Mucosa of stomach (tissue), 1 donor: ENCODE data around the gene ZCCHC12.

ENCODE experiments used
- H3K27me3 ChIP-seq: one replicate; pipeline ENCODE4 v1.7.0; 2013; ENCODE audit warnings: mild to moderate bottlenecking, low read length; ENCODE audit not compliant: control insufficient read depth, insufficient read depth
- H3K36me3 ChIP-seq: one replicate; pipeline ENCODE4 v1.7.0; 2013; ENCODE audit warnings: low read length; ENCODE audit not compliant: control insufficient read depth, insufficient read depth
- H3K4me1 ChIP-seq: one replicate; pipeline ENCODE4 v1.7.0; 2013; ENCODE audit warnings: mild to moderate bottlenecking, low read length; ENCODE audit not compliant: control insufficient read depth, insufficient read depth
- H3K4me3 ChIP-seq: one replicate; pipeline ENCODE4 v1.7.0; 2013; ENCODE audit warnings: low read length
- H3K9ac ChIP-seq: one replicate; pipeline ENCODE4 v1.7.0; 2013; ENCODE audit warnings: mild to moderate bottlenecking, low read length, moderate library complexity
- H3K9me3 ChIP-seq: one replicate; pipeline ENCODE4 v1.7.0; 2013; ENCODE audit warnings: mild to moderate bottlenecking, low read length, moderate library complexity; ENCODE audit not compliant: control insufficient read depth
- donor health status: Pancreatic carcinoma.

Gene ZCCHC12

GRCh38 chrX:118847676-118848075 is 24.1 kb downstream of the ZCCHC12 start:
- Histone ChIP-seq H3K36me3 (no peaks in the 10 kb centered on the region), H3K9ac (no peak overlapping the region), H3K27me3 (no peaks in the 10 kb centered on the region), H3K4me1 (no peaks in the 10 kb centered on the region), H3K9me3 (no peaks in the 10 kb centered on the region), H3K4me3 (no peak overlapping the region)

- Histone ChIP-seq H3K9ac (no peak overlapping the region), H3K4me1 (no peaks in the 10 kb centered on the region), H3K4me3 (no peak overlapping the region), H3K36me3 (no peaks in the 10 kb centered on the region), H3K9me3 (no peaks in the 10 kb centered on the region), H3K27me3 (no peaks in the 10 kb centered on the region)
These were observed 30.0 kb downstream of the ZCCHC12 start for GRCh38 chrX:118853596-118853995.

GRCh38 chrX:118855681-118856310 is 32.2 kb downstream of the ZCCHC12 start:
- Histone ChIP-seq H3K4me3 (no peak overlapping the region), H3K27me3 (no peaks in the 10 kb centered on the region), H3K9ac (no peak overlapping the region), H3K9me3 (no peaks in the 10 kb centered on the region), H3K4me1 (no peaks in the 10 kb centered on the region), H3K36me3 (no peaks in the 10 kb centered on the region)

- Histone ChIP-seq H3K4me1 (no peaks in the 10 kb centered on the region), H3K9me3 (no peaks in the 10 kb centered on the region), H3K4me3 (no peak overlapping the region), H3K27me3 (no peaks in the 10 kb centered on the region), H3K36me3 (no peaks in the 10 kb centered on the region), H3K9ac (no peak overlapping the region)
These were observed 33.4 kb downstream of the ZCCHC12 start for GRCh38 chrX:118857006-118857405.

GRCh38 chrX:118861338-118861737 is 37.7 kb downstream of the ZCCHC12 start:
- no peaks in the 10 kb centered on the region for H3K9me3 ChIP-seq
- H3K4me1 ChIP-seq = no peaks in the 10 kb centered on the region
- no peaks in the 10 kb centered on the region for H3K27me3 ChIP-seq
- no peak overlapping the region for H3K4me3 ChIP-seq
- H3K9ac ChIP-seq = no peak overlapping the region
- no peaks in the 10 kb centered on the region for H3K36me3 ChIP-seq

GRCh38 chrX:118862091-118862490 is 38.5 kb downstream of the ZCCHC12 start:
- no peak overlapping the region for H3K9ac ChIP-seq
- no peaks in the 10 kb centered on the region for H3K36me3 ChIP-seq
- no peak overlapping the region for H3K4me3 ChIP-seq
- H3K9me3 ChIP-seq = no peaks in the 10 kb centered on the region
- no peaks in the 10 kb centered on the region for H3K4me1 ChIP-seq
- no peaks in the 10 kb centered on the region for H3K27me3 ChIP-seq

GRCh38 chrX:118862979-118863378 is 39.4 kb downstream of the ZCCHC12 start:
- Histone ChIP-seq H3K4me1 (no peaks in the 10 kb centered on the region), H3K9me3 (no peaks in the 10 kb centered on the region), H3K27me3 (no peaks in the 10 kb centered on the region), H3K36me3 (no peaks in the 10 kb centered on the region), H3K9ac (no peak overlapping the region), H3K4me3 (no peak overlapping the region)

- no peaks in the 10 kb centered on the region for H3K27me3 ChIP-seq
- H3K4me3 ChIP-seq = no peak overlapping the region
- H3K36me3 ChIP-seq = no peaks in the 10 kb centered on the region
- H3K9me3 ChIP-seq = no peaks in the 10 kb centered on the region
- H3K9ac ChIP-seq = no peak overlapping the region
- H3K4me1 ChIP-seq = no peaks in the 10 kb centered on the region
These were observed 40.5 kb downstream of the ZCCHC12 start for GRCh38 chrX:118864063-118864635.

GRCh38 chrX:118865231-118865630 is 41.6 kb downstream of the ZCCHC12 start:
- Histone ChIP-seq H3K27me3 (no peaks in the 10 kb centered on the region), H3K4me1 (no peaks in the 10 kb centered on the region), H3K9ac (no peak overlapping the region), H3K9me3 (no peaks in the 10 kb centered on the region), H3K36me3 (no peaks in the 10 kb centered on the region), H3K4me3 (no peak overlapping the region)

- Histone ChIP-seq H3K9ac (no peak overlapping the region), H3K27me3 (no peaks in the 10 kb centered on the region), H3K9me3 (no peaks in the 10 kb centered on the region), H3K36me3 (no peaks in the 10 kb centered on the region), H3K4me3 (no peak overlapping the region), H3K4me1 (no peaks in the 10 kb centered on the region)
These were observed 43.6 kb downstream of the ZCCHC12 start for GRCh38 chrX:118867251-118867650.

GRCh38 chrX:118872102-118872566 is 48.5 kb downstream of the ZCCHC12 start:
- no peaks in the 10 kb centered on the region for H3K9me3 ChIP-seq
- H3K36me3 ChIP-seq = no peaks in the 10 kb centered on the region
- H3K27me3 ChIP-seq = no peaks in the 10 kb centered on the region
- no peak overlapping the region for H3K9ac ChIP-seq
- H3K4me1 ChIP-seq = no peaks in the 10 kb centered on the region
- H3K4me3 ChIP-seq = no peak overlapping the region
